ENCODE results near the gene CHORDC1.

DNA sequence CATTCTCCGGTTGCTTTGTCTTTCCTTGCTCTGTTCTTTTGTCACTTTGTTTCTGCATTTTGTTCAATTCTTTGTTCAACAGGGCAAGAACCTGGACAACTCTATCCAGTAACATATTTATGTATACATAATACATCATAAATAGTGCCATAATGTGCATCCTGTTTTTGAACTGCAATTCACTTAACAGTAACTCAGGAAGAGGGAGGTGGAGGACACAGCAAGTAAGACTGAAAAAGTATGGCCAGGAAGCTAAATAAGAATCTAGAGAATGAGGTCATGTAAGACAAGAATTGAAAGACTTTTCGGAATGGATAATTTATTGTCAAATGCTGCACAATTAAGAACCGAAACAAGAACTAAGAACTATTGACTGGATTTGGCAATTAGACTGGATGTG lies 29.2 kb upstream of the CHORDC1 start:
- TF ChIP-seq, protein P1, sequence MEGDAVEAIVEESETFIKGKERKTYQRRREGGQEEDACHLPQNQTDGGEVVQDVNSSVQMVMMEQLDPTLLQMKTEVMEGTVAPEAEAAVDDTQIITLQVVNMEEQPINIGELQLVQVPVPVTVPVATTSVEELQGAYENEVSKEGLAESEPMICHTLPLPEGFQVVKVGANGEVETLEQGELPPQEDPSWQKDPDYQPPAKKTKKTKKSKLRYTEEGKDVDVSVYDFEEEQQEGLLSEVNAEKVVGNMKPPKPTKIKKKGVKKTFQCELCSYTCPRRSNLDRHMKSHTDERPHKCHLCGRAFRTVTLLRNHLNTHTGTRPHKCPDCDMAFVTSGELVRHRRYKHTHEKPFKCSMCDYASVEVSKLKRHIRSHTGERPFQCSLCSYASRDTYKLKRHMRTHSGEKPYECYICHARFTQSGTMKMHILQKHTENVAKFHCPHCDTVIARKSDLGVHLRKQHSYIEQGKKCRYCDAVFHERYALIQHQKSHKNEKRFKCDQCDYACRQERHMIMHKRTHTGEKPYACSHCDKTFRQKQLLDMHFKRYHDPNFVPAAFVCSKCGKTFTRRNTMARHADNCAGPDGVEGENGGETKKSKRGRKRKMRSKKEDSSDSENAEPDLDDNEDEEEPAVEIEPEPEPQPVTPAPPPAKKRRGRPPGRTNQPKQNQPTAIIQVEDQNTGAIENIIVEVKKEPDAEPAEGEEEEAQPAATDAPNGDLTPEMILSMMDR (IDR thresholded peaks at IDR 0.05 in 8 of 11, conservative IDR thresholded peaks at IDR 0.05 in 3 of 11) = no peak
- TF ChIP-seq POLR2A (IDR thresholded peaks at IDR 0.05) = no peak

All from spleen (tissue), 7 donors.